Measurements from ENCODE around the gene RALGAPA2.

DNA sequence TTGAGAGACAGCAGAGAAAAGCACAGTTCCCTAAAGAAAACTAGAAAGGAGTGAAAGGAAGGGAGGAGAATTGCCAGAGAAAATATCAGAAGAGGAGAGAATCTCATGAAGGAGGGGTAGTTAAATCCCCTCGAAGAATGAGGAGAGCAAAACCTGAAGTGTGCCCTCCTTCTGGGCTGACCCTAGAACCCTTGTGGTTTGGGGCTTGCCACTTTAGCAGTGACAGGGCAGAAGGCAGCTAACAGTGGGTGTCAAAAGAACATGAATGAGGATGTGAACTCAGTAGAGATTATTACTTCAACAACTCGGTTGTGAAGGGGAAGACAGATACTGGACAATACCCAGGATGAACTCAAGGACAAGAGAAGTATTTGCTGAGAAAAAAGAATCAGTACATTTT lies 73.6 kb downstream of the RALGAPA2 start:
- TF ChIP-seq, protein P1, sequence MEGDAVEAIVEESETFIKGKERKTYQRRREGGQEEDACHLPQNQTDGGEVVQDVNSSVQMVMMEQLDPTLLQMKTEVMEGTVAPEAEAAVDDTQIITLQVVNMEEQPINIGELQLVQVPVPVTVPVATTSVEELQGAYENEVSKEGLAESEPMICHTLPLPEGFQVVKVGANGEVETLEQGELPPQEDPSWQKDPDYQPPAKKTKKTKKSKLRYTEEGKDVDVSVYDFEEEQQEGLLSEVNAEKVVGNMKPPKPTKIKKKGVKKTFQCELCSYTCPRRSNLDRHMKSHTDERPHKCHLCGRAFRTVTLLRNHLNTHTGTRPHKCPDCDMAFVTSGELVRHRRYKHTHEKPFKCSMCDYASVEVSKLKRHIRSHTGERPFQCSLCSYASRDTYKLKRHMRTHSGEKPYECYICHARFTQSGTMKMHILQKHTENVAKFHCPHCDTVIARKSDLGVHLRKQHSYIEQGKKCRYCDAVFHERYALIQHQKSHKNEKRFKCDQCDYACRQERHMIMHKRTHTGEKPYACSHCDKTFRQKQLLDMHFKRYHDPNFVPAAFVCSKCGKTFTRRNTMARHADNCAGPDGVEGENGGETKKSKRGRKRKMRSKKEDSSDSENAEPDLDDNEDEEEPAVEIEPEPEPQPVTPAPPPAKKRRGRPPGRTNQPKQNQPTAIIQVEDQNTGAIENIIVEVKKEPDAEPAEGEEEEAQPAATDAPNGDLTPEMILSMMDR (conservative IDR thresholded peaks at IDR 0.05 in 1 of 2, IDR thresholded peaks at IDR 0.05 in 1 of 2; ENCODE audit: low read depth in 1 of 2, low read length in 2 of 2), result no peak
- TF ChIP-seq EZH2 (IDR thresholded peaks at IDR 0.05; ENCODE audit: low read length, missing control alignments), result no peak
